K562 (cell line): Measurements from ENCODE around the gene SLC9A3. TPM values are rescaled to one million over a fixed set of nuclear protein-coding genes. Genes with fewer than 3 reads are reported as not detected.

Experiments used
- ATAC-seq: fragments of 200-7000 bp; cut with Tn5 transposase; 3 replicates; pipeline ENCODE4 v1.9.1; 2020; ENCODE audit warnings: moderate library complexity
- BruUV-seq: library from RNA; stranded (reverse); fragments of 400-500 nt; replicated peaks from 2 replicates; lab custom pipeline; 2021; lab: Mats Ljungman, UMichigan
- CTCF ChIA-PET: fragments of 300-600 bp; formaldehyde crosslinking; extraction: SDS; loops from one replicate; lab custom pipeline; 2021; ENCODE audit warnings: low intra/inter-chr PET ratio; lab: Yijun Ruan, JAX
- POLR2A ChIA-PET: fragments of 300-600, 350-650 bp; sonication (Branson Sonifier 250); formaldehyde crosslinking; extraction: SDS; loops from one replicate; lab custom pipeline; 2021; ENCODE audit warnings: antibody characterized with exemption, inconsistent platforms; lab: Yijun Ruan, JAX
- DNase-seq, 4 experiments: peaks; one replicate each; pipeline versions ENCODE4 v3.0.0 to v3.0.0-alpha.2; 2011 to 2018; ENCODE audit warnings: low spot score in 3 of 4, mixed read lengths in 3 of 4; ENCODE audit errors: extremely low read depth in 1 of 4
- FAIRE-seq: peaks from 2 replicates; lab custom pipeline; 2011; peaks lifted over from hg19 to GRCh38; lab: Jason Lieb, UNC
- H2AFZ ChIP-seq: 2 replicates; pipeline ENCODE4 v1.6.0; 2011; ENCODE audit warnings: low read depth, low read length, control low read depth, inconsistent platforms
- H3K27ac ChIP-seq: fragments of 200-600 bp; 3 replicates; pipeline ENCODE4 v1.8.0; 2011; ENCODE audit warnings: low read depth, mild to moderate bottlenecking, control low read depth, inconsistent platforms, low read length, moderate library complexity, mixed read lengths; ENCODE audit errors: extremely low read depth
- H3K27me3 ChIP-seq, 2 experiments: fragments of 300-600 bp in 1 of 2; 2 replicates in 1 of 2; 3 replicates in 1 of 2; pipeline versions ENCODE4 v1.6.0 to v1.8.0; 2011; ENCODE audit warnings: inconsistent platforms in 2 of 2, low read length in 2 of 2, mild to moderate bottlenecking in 1 of 2, mixed read lengths in 1 of 2, moderate library complexity in 1 of 2; ENCODE audit not compliant: control insufficient read depth in 2 of 2, insufficient read depth in 2 of 2
- H3K36me3 ChIP-seq: fragments of 300-600 bp; 3 replicates; pipeline ENCODE4 v1.8.0; 2011; ENCODE audit warnings: mild to moderate bottlenecking, low read length, inconsistent platforms; ENCODE audit not compliant: control insufficient read depth, insufficient read depth
- H3K4me1 ChIP-seq, 2 experiments: fragments of 200-600 bp in 1 of 2; replicated peaks in 1 of 2; 2 replicates in 1 of 2; 3 replicates in 1 of 2; pipeline versions ENCODE4 v1.5.1 to v1.8.0; 2011; ENCODE audit warnings: inconsistent platforms in 2 of 2, low read length in 2 of 2, mild to moderate bottlenecking in 1 of 2, mixed read lengths in 1 of 2, moderate library complexity in 1 of 2; ENCODE audit not compliant: control insufficient read depth in 2 of 2, insufficient read depth in 2 of 2
- H3K4me2 ChIP-seq: 2 replicates; pipeline ENCODE4 v1.6.1; 2011; ENCODE audit warnings: low read length, control low read depth, inconsistent platforms, mixed read lengths; ENCODE audit not compliant: insufficient read depth
- H3K4me3 ChIP-seq: fragments of 200-600 bp; sonication (generic), shearing (Covaris generic); 2 replicates; pipeline ENCODE4 v1.5.1; 2016; ENCODE audit warnings: control low read depth, inconsistent platforms
- H3K79me2 ChIP-seq: fragments of 200-600 bp; 3 replicates; pipeline ENCODE4 v1.8.0; 2011; ENCODE audit warnings: low read length, inconsistent platforms; ENCODE audit not compliant: control insufficient read depth, insufficient read depth
- H3K9ac ChIP-seq, 2 experiments: 2 replicates each; pipeline versions ENCODE4 v1.6.0 to v1.6.1; 2011; ENCODE audit warnings: low read depth in 2 of 2, low read length in 2 of 2, control low read depth in 1 of 2, inconsistent platforms in 1 of 2, mild to moderate bottlenecking in 1 of 2, mixed read lengths in 1 of 2; ENCODE audit not compliant: insufficient read depth in 1 of 2
- H3K9me1 ChIP-seq: one replicate; pipeline ENCODE4 v1.6.0; 2011; ENCODE audit warnings: inconsistent platforms, mild to moderate bottlenecking, low read length, moderate library complexity; ENCODE audit not compliant: control insufficient read depth, insufficient read depth
- H3K9me3 ChIP-seq: replicated peaks from 2 replicates; pipeline ENCODE4 v1.5.1; 2011; ENCODE audit warnings: low read depth, low read length, inconsistent platforms; ENCODE audit not compliant: control insufficient read depth, insufficient read depth
- H4K20me1 ChIP-seq: replicated peaks from 2 replicates; pipeline ENCODE4 v1.6.1; 2011; ENCODE audit warnings: low read length, inconsistent platforms, mixed read lengths; ENCODE audit not compliant: control insufficient read depth, insufficient read depth
- IFI16 ChIP-seq: fragments of 250-450 bp; sonication (Bioruptor Pico); IDR thresholded peaks from 2 replicates; pipeline ENCODE4 v2.1.2; 2022; ENCODE audit warnings: mild to moderate bottlenecking, inconsistent platforms
- IRF2 ChIP-seq: sonication (generic); formaldehyde crosslinking; IDR thresholded peaks from 2 replicates; pipeline ENCODE4 v1.8.1; 2022; ENCODE audit warnings: mild to moderate bottlenecking, missing genetic modification reagents
- MXI1 ChIP-seq: IDR thresholded peaks from 2 replicates; pipeline ENCODE4 v1.6.1; 2011; ENCODE audit warnings: low read depth, mild to moderate bottlenecking, improper control_type of control experiment, low read length
- WHSC1 ChIP-seq: IDR thresholded peaks from one replicate; pipeline ENCODE4 v1.6.1; 2012; ENCODE audit warnings: low read length, control low read depth, inconsistent platforms
- ZC3H8 ChIP-seq: fragments of 450-650 bp; IDR thresholded peaks from 2 replicates; pipeline ENCODE4 v1.6.1; 2017
- ZFP30 ChIP-seq: fragments of 250-450 bp; sonication (Bioruptor Pico); IDR thresholded peaks from 2 replicates; pipeline ENCODE4 v1.8.0; 2022; ENCODE audit warnings: moderate library complexity, mild to moderate bottlenecking, inconsistent platforms, borderline replicate concordance
- ZNF12 ChIP-seq: sonication (generic); formaldehyde crosslinking; IDR thresholded peaks from 2 replicates; pipeline ENCODE4 v1.4.0; 2020; ENCODE audit warnings: mild to moderate bottlenecking, missing genetic modification reagents
- ZNF695 ChIP-seq: fragments of 450-650 bp; formaldehyde crosslinking; IDR thresholded peaks from 2 replicates; pipeline ENCODE4 v1.4.0; 2020; ENCODE audit warnings: mild to moderate bottlenecking, moderate library complexity
- ZNF785 ChIP-seq: fragments of 250-450 bp; sonication (Bioruptor Pico); IDR thresholded peaks from 2 replicates; pipeline ENCODE4 v1.4.0; 2020; ENCODE audit warnings: mild to moderate bottlenecking
- whole genome bisulfite sequencing: fragments of 100-300 bp; shearing (Covaris generic); methylation state at CpG from one replicate; pipeline ENCODE4 v1.1.6; 2016; ENCODE audit warnings: low coverage, mixed read lengths; ENCODE audit not compliant: insufficient coverage; ENCODE audit errors: missing lambda C conversion rate; 5-methylcytosine and 5-hydroxymethylcytosine counted together
- in situ Hi-C: fragments of 300-500 bp; cut with MboI; formaldehyde crosslinking; loops from 4 replicates; pipeline ENCODE4 v1.15.0; 2018; ENCODE audit warnings: inconsistent platforms, mixed read lengths
- intact Hi-C: fragments of 100-400 bp; cut with micrococcal nuclease; formaldehyde crosslinking; loops from 2 replicates; pipeline ENCODE4 v1.14.2; 2022
- polyA plus RNA-seq, 8 experiments: library from polyadenylated mRNA; depleted of rRNA in 4 of 8; stranded (reverse) in 5 of 8; unstranded in 3 of 8; fragments of >200 nt; fragmentation: Nextera tagmentation in 2 of 8; fragmentation: Illumina TruSeq in 1 of 8; extraction: Ambion mirVana in 2 of 8; extraction: Trizol in 1 of 8; gene quantifications; 2 replicates each; pipeline versions ENCODE4 v1.2.1 to v1.2.3, GENCODE V29; 2011 to 2014; ENCODE audit warnings: inconsistent platforms in 1 of 8, missing spikeins in 1 of 8
- total RNA-seq, 7 experiments: library from RNA; depleted of rRNA in 6 of 7; stranded (reverse); fragments of >200 nt in 6 of 7; fragmentation: Illumina TruSeq in 2 of 7; extraction: Trizol in 2 of 7; gene quantifications; 2 replicates each; pipeline versions ENCODE4 v1.2.1 to v1.2.3, GENCODE V29; 2011 to 2021; ENCODE audit warnings: low replicate concordance in 1 of 7
- TF ChIP-seq, protein P1 (sequence below): sonication (generic); IDR thresholded peaks from 2 replicates; pipeline ENCODE4 v1.6.1; 2016

SLC9A3 gene
- total and polyA plus RNA-seq, 9 of the 15 experiments (the other 6 are each of a cell fraction or from before 2014, with no cell fraction given), result 1.5 to 5.8 (median 3.7) TPM; not detected in 2

DNA sequence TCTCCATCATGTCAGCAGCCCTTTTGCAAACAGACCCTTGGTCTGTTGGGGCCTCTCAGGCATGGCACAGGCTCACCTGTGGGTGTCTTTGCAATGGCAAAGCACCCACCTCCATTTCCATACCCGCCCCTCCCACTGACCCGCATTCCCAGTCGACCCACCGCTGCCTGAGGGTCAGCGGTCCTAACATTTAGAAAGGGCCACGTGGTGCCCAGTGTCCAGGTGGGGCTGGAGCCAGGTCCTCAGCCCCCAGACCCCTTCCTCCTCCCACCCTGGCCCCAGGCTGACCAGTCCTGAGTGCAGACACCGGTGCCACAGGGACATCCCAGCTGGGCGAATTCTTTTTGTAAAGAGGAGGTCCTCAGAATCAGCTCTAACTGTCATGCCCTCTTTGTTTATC, 44.6 kb upstream of the SLC9A3 start:
- in situ Hi-C loops, result no loop called here
- no peaks in the 10 kb centered on the region for H4K20me1 ChIP-seq
- H3K79me2 ChIP-seq, result no peaks in the 10 kb centered on the region
- DNase-seq (no peak), FAIRE-seq (no peak), ATAC-seq (no peak)
- H3K27ac ChIP-seq, result no peak overlapping the region
- H3K4me1 ChIP-seq, result peaks cover 0 to 26% of the 10 kb centered on the region in 2 experiments; a peak in 2 of 5 replicates
- no peaks in the 10 kb centered on the region for H3K36me3 ChIP-seq
- peaks cover 54 to 71% of the 10 kb centered on the region in 2 experiments for H3K27me3 ChIP-seq
- WGBS, result 3% methylated on average over 8 of the region's 8 CpGs
- H3K9ac ChIP-seq, result no peak overlapping the region
- intact Hi-C loops, result no loop called here
- H2AFZ ChIP-seq, result no peak overlapping the region
- no TSS peak for BruUV-seq
- H3K9me1 ChIP-seq, result no peaks in the 10 kb centered on the region
- no peaks in the 10 kb centered on the region for H3K9me3 ChIP-seq
- no peak overlapping the region for H3K4me3 ChIP-seq
- TF ChIP-seq ZNF695 (CRISPR knock-in tag), result no peak
- TF ChIP-seq IFI16 (CRISPR knock-in tag), result no peak
- TF ChIP-seq ZC3H8, result no peak
- no peak for TF ChIP-seq ZNF785 (CRISPR knock-in tag)
- no peak for TF ChIP-seq WHSC1
- no peak for TF ChIP-seq ZFP30
- TF ChIP-seq, protein P1, sequence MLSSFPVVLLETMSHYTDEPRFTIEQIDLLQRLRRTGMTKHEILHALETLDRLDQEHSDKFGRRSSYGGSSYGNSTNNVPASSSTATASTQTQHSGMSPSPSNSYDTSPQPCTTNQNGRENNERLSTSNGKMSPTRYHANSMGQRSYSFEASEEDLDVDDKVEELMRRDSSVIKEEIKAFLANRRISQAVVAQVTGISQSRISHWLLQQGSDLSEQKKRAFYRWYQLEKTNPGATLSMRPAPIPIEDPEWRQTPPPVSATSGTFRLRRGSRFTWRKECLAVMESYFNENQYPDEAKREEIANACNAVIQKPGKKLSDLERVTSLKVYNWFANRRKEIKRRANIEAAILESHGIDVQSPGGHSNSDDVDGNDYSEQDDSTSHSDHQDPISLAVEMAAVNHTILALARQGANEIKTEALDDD, result no peak
- TF ChIP-seq IRF2, result no peak
- TF ChIP-seq ZNF12 (CRISPR knock-in tag), result no peak
- TF ChIP-seq MXI1, result no peak
- H3K4me2 ChIP-seq, result no peak overlapping the region
- ChIA-PET CTCF (no interaction called here), POLR2A (interaction anchor here (0.6 kb wide), 1 partner anchor 73 kb away, joined by 3 read pairs; no protein-coding TSS in a partner anchor)
